Measurements from ENCODE around the gene KRTAP5-5. TPM values are rescaled to one million over a fixed set of nuclear protein-coding genes. Genes with fewer than 3 reads are reported as not detected.
A peak's percentile ranks its signal among the peaks of the same experiment; 100 is the strongest.

KRTAP5-5 gene
- total and polyA plus RNA-seq, 2 of the 13 experiments (the other 11 are each of a cell fraction or from before 2014, with no cell fraction given): not detected

GRCh38 chr11:1675536-1676228, 46.1 kb downstream of the KRTAP5-5 start (continued):
- TF ChIP-seq ZNF616 (CRISPR knock-in tag; IDR thresholded peaks at IDR 0.05; ENCODE audit: low read depth) (no peak), SNAI1 (CRISPR knock-in tag; IDR thresholded peaks at IDR 0.05; ENCODE audit: borderline replicate concordance) (no peak), XBP1 (CRISPR knock-in tag; IDR thresholded peaks at IDR 0.05) (no peak), TCF7L2 (IDR thresholded peaks at IDR 0.05; ENCODE audit: low read depth, low read length) (peak; percentile 17; the same call in 1 of the 2 replicates), MED8 (CRISPR knock-in tag; IDR thresholded peaks at IDR 0.05; ENCODE audit: insufficient replicate concordance) (peak; percentile 96), RBFOX2 (IDR thresholded peaks at IDR 0.05; ENCODE audit: low read depth, low read length) (peak; percentile 67), SIX1 (CRISPR knock-in tag; IDR thresholded peaks at IDR 0.05; ENCODE audit: borderline replicate concordance) (peak; percentile 55; the same call in 1 of the 2 replicates), ONECUT2 (CRISPR knock-in tag; IDR thresholded peaks at IDR 0.05) (peak; percentile 98), ZEB1 (IDR thresholded peaks at IDR 0.05; ENCODE audit: insufficient replicate concordance, low read depth) (peak; percentile 31), ZNF362 (CRISPR knock-in tag; IDR thresholded peaks at IDR 0.05; ENCODE audit: borderline replicate concordance) (peak; percentile 98), ZNF451 (CRISPR knock-in tag; IDR thresholded peaks at IDR 0.05) (no peak), MED13 (CRISPR knock-in tag; IDR thresholded peaks at IDR 0.05) (peak; percentile 93; the same call in 1 of the 2 replicates), ZNF609 (CRISPR knock-in tag; IDR thresholded peaks at IDR 0.05; ENCODE audit: borderline replicate concordance) (peak; percentile 66; the same call in 1 of the 2 replicates), PATZ1 (CRISPR knock-in tag; IDR thresholded peaks at IDR 0.05) (0 out of 2 replicates have a peak, but pooled peaks have one; percentile 30), ZNF333 (CRISPR knock-in tag; IDR thresholded peaks at IDR 0.05; ENCODE audit: borderline replicate concordance) (no peak), NR2C2 (CRISPR knock-in tag; IDR thresholded peaks at IDR 0.05; ENCODE audit: borderline replicate concordance) (peak; percentile 22; the same call in 1 of the 2 replicates), GABPA (IDR thresholded peaks at IDR 0.05; ENCODE audit: low read depth, low read length) (no peak), GABPA (CRISPR knock-in tag; IDR thresholded peaks at IDR 0.05; ENCODE audit: low read depth) (0 out of 2 replicates have a peak, but pooled peaks have one; percentile 25), NFYC (CRISPR knock-in tag; IDR thresholded peaks at IDR 0.05) (no peak)
